D721Med (cell line): ENCODE results near the gene CDK14.

ENCODE experiments used
- DNase-seq: peaks from one replicate; pipeline ENCODE4 v3.0.0; 2011; ENCODE audit warnings: low spot score; ENCODE audit not compliant: insufficient read length
- FAIRE-seq: peaks from 2 replicates; lab custom pipeline; 2011; peaks lifted over from hg19 to GRCh38; lab: Jason Lieb, UNC
- CTCF ChIP-seq: IDR thresholded peaks from 2 replicates; pipeline ENCODE4 v1.5.1; 2012; ENCODE audit warnings: mild to moderate bottlenecking, control low read depth; ENCODE audit not compliant: insufficient read depth; ENCODE audit errors: missing control alignments

CDK14 gene

DNA sequence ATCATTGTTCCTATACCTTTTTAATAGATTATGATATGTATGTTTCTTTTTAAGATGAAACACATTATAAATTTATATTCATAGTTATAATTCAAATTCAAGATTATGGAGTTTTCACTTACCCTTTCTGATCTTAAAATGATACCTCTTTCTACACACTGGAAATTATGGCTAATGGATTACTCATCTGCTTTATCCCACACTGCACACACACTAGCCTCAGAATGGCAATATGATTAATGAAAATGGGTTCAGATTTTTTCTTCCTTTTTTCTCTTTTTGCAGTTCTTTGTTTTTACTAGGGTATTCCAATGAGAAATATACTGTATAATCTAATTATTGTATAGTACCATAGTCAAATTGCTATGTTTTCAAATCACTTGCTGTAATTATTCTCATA is 585.8 kb downstream of the CDK14 start:
- no peak for TF ChIP-seq CTCF
- DNase-seq (no peak), FAIRE-seq (no peak)

- no peak for TF ChIP-seq CTCF
- DNase-seq (no peak), FAIRE-seq (no peak)
These were observed 587.0 kb downstream of the CDK14 start for GRCh38 chr7:91182819-91183764.

DNA sequence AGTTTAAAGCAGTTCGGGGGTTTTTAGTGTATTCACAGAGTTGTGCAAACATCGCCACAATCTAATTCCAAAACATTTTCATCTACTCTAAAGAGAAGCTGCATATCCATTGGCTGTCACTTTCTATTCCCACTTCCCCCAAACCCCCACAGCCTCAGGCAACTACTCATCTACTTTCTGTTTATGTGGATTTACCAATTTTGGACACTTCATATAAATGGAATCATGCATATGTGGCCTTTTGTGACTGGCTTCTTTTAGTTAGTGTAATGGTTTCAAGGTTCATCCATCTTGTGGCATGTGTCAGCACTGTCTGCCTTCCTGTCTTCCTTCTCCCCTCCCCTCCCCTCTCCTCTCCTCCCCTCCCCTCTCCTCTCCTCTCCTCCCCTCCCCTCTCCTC is 589.6 kb downstream of the CDK14 start:
- no peak for TF ChIP-seq CTCF
- no peak for FAIRE-seq
- DNase-seq, result no peak

- no peak for DNase-seq
- no peak for FAIRE-seq
- no peak for TF ChIP-seq CTCF
These were observed 590.9 kb downstream of the CDK14 start for GRCh38 chr7:91187061-91187460.

GRCh38 chr7:91191771-91192170 is 595.6 kb downstream of the CDK14 start:
- FAIRE-seq, result no peak
- DNase-seq, result no peak
- TF ChIP-seq CTCF, result no peak

- no peak for TF ChIP-seq CTCF
- DNase-seq, result no peak
- FAIRE-seq, result no peak
These were observed 597.0 kb downstream of the CDK14 start for GRCh38 chr7:91193141-91193540.

- DNase-seq, result no peak
- FAIRE-seq, result no peak
- TF ChIP-seq CTCF, result no peak
These were observed 598.7 kb downstream of the CDK14 start for GRCh38 chr7:91194841-91195240.
